ENCODE data around the gene WHRN.

The WHRN gene

GRCh38 chr9:114356792-114357191 is 148.5 kb downstream of the WHRN start:
- DNase-seq, result no peak

GRCh38 chr9:114355821-114356220 is 149.5 kb downstream of the WHRN start:
- DNase-seq, result no peak

Measured in CD4-positive, alpha-beta T cell treated with Interleukin-12 subunit alpha and Interleukin-12 subunit beta, for 1 hour (primary cell).